Endothelial cell (in vitro differentiated cells): ENCODE measurements around the gene C1RL. TPM values are rescaled to one million over a fixed set of nuclear protein-coding genes. Genes with fewer than 3 reads are reported as not detected.
"Not testable (repeated sequence)": the region's sequence is repeated elsewhere in the genome, so short reads cannot be mapped to it uniquely, and the experiment has no call there.

Source experiments
- DNase-seq: peaks from one replicate; pipeline ENCODE4 v3.0.0; 2021; ENCODE audit warnings: low spot score
- H3K27ac Mint-ChIP-seq: one replicate; pipeline ENCODE4 v1.8.0; 2021; ENCODE audit warnings: mixed read lengths, inconsistent platforms; ENCODE audit not compliant: unreplicated experiment
- H3K27me3 Mint-ChIP-seq: one replicate; pipeline ENCODE4 v1.8.0; 2021; ENCODE audit warnings: mild to moderate bottlenecking, moderate library complexity, mixed read lengths, inconsistent platforms; ENCODE audit not compliant: unreplicated experiment
- H3K36me3 Mint-ChIP-seq: one replicate; pipeline ENCODE4 v1.8.0; 2021; ENCODE audit warnings: mild to moderate bottlenecking, low read depth, mixed read lengths, inconsistent platforms; ENCODE audit not compliant: unreplicated experiment
- H3K4me1 Mint-ChIP-seq: one replicate; pipeline ENCODE4 v1.8.0; 2021; ENCODE audit warnings: mild to moderate bottlenecking, mixed read lengths, inconsistent platforms; ENCODE audit not compliant: unreplicated experiment
- H3K4me3 Mint-ChIP-seq: one replicate; pipeline ENCODE4 v1.8.0; 2021; ENCODE audit warnings: mild to moderate bottlenecking, mixed read lengths, inconsistent platforms; ENCODE audit not compliant: unreplicated experiment
- H3K9me3 Mint-ChIP-seq: one replicate; pipeline ENCODE4 v1.8.0; 2021; ENCODE audit warnings: mixed read lengths, inconsistent platforms; ENCODE audit not compliant: unreplicated experiment
- total RNA-seq: library from RNA; stranded (reverse); fragmentation: NEBNext Ultra II Directional; extraction: Animal tissue kit (Norgen Biotek cat#: 25700); gene quantifications from one replicate; pipeline ENCODE4 v1.2.1, GENCODE V29; 2021; ENCODE audit not compliant: unreplicated experiment
- TF ChIP-seq, protein P1 (sequence below): fragments of 200-600 bp; sonication (generic); IDR thresholded peaks from one replicate; pipeline ENCODE4 v1.5.0; 2021; ENCODE audit warnings: antibody characterized with exemption; ENCODE audit not compliant: unreplicated experiment

C1RL gene
- total RNA-seq, 1 donor from 2014 or later: 62.3 TPM

DNA sequence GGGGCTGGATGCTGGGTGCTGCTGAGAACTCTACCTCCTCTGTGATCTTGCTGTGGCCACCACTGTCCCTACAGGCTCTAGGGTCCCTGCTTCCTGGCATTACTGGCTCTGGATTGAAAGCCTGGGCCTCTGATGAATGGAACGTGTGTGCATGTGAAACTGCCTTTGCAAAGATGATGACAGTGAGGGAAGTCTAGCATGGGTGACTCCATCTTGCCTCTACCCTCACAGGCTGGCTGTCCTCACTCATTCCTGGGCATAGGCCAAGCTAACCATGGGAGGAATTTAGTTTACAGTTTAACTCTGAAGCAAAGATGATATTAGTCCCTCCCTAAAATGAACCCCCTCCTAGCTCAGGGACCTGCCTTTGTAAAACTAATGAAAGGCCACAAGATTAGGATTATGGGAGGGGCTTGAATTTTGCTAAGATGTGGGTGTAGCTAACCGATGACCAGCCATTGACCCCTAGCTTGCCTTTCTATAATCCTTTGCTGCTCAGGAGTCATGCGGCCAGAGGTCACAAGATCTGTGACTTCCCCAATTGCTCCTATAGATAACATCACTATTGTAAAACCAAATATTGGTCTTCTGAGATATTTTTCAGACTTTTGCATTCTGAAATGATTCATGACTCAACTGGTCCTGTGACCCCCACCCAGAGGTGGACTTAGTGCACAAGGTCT lies 50.7 kb downstream of the C1RL start:
- H3K36me3 Mint-ChIP-seq: no peaks in the 10 kb centered on the region
- no peak overlapping the region for H3K4me3 Mint-ChIP-seq
- H3K4me1 Mint-ChIP-seq: peaks cover 12% of the 10 kb centered on the region
- DNase-seq: no peak
- H3K27ac Mint-ChIP-seq: no peak overlapping the region
- H3K27me3 Mint-ChIP-seq: peaks cover 2% of the 10 kb centered on the region
- H3K9me3 Mint-ChIP-seq: no peaks in the 10 kb centered on the region
- TF ChIP-seq, protein P1, sequence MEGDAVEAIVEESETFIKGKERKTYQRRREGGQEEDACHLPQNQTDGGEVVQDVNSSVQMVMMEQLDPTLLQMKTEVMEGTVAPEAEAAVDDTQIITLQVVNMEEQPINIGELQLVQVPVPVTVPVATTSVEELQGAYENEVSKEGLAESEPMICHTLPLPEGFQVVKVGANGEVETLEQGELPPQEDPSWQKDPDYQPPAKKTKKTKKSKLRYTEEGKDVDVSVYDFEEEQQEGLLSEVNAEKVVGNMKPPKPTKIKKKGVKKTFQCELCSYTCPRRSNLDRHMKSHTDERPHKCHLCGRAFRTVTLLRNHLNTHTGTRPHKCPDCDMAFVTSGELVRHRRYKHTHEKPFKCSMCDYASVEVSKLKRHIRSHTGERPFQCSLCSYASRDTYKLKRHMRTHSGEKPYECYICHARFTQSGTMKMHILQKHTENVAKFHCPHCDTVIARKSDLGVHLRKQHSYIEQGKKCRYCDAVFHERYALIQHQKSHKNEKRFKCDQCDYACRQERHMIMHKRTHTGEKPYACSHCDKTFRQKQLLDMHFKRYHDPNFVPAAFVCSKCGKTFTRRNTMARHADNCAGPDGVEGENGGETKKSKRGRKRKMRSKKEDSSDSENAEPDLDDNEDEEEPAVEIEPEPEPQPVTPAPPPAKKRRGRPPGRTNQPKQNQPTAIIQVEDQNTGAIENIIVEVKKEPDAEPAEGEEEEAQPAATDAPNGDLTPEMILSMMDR: no peak

DNA sequence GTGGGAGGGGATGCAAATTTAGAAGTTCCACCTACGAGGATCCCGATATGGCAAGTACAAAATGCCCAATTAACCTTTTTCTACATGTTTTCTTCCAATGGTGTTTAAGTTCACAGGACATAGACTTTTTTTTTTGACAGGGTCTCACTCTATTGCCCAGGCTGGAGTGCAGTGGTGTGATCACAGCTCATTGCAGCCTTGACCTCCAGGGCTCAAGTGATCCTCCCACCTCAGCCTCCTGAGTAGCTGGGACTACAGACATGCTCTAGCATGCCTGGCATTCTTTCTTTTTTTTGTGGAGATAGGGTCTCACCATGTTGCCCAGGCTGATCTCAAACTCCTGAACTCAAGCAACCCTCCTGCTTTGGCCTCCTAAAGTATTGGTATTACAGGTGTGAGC lies 53.3 kb downstream of the C1RL start:
- not testable (repeated sequence) for H3K27me3 Mint-ChIP-seq, H3K4me3 Mint-ChIP-seq, DNase-seq, H3K4me1 Mint-ChIP-seq, H3K27ac Mint-ChIP-seq, H3K36me3 Mint-ChIP-seq, H3K9me3 Mint-ChIP-seq

DNA sequence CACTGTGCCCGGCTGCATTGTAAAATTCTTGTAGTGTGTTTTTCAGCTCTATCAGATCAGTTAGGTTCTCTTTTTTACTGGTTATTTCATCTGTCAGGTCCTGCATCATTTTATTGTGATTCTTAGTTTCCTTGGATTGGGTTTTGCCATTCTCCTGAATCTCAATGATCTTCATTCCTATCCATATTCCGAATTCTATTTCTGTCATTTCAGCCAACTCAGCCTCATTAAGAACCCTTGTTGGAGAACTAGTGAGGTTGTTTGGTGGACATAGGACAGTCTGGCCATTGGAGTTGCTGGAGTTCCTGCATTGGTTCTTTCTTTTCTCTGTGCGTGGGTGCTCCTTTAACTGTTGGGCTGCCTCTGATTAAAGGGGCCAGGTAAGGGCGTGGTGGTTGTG lies 54.1 kb downstream of the C1RL start:
- no peak for DNase-seq
- TF ChIP-seq, protein P1: no peak
- Mint-ChIP-seq H3K36me3 (no peaks in the 10 kb centered on the region), H3K27me3 (peaks cover 7% of the 10 kb centered on the region), H3K27ac (no peak overlapping the region), H3K4me3 (no peak overlapping the region), H3K9me3 (no peaks in the 10 kb centered on the region), H3K4me1 (no peaks in the 10 kb centered on the region)

DNA sequence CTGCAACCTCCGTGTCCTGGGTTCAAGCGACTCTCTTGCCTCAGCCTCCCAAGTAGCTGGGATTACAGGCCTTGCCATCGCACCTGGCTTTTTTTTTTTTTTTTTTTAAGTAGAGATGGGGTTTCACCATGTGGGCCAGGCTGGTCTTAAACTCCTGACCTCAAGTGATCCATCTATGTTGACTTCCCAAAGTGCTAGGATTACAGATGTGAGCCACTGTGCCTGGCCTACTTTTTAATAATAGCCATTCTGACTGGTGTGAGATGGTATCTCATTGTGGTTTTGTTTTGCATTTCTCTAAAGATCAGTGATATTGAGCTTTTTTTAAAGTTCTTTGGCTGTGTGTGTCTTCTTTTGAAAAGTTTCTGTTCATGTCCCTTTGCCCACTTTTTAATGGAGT lies 59.0 kb downstream of the C1RL start:
- not testable (repeated sequence) for DNase-seq, H3K9me3 Mint-ChIP-seq, H3K27ac Mint-ChIP-seq, H3K36me3 Mint-ChIP-seq, H3K27me3 Mint-ChIP-seq, H3K4me3 Mint-ChIP-seq
- peaks cover 19% of the 10 kb centered on the region for H3K4me1 Mint-ChIP-seq

DNA sequence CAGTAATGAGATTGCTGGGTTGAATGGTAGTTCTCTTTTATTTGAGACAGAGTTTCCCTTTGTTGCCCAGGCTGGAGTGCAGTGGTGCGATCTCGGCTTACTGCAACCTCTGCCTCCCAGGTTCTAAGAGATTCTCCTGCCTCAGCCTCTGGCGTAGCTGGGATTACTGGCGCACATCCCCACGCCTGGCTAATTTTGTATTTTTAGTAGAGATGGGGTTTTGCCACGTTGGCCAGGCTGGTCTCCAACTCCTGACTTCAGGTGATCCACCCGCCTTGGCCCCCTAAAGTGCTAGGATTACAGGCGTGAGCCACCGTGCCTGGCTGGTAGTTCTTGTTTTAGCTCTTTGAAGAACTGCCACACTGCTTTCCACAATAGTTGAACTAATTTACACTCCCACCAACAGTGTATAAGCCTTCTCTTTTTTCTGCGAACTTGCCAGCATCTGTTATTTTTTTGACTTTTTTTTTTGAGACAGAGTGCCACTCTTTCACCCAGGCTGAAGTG lies 59.5 kb downstream of the C1RL start:
- H3K4me3 Mint-ChIP-seq, H3K9me3 Mint-ChIP-seq, DNase-seq, H3K27me3 Mint-ChIP-seq, H3K36me3 Mint-ChIP-seq, H3K27ac Mint-ChIP-seq: not testable (repeated sequence)
- peaks cover 19% of the 10 kb centered on the region for H3K4me1 Mint-ChIP-seq

DNA sequence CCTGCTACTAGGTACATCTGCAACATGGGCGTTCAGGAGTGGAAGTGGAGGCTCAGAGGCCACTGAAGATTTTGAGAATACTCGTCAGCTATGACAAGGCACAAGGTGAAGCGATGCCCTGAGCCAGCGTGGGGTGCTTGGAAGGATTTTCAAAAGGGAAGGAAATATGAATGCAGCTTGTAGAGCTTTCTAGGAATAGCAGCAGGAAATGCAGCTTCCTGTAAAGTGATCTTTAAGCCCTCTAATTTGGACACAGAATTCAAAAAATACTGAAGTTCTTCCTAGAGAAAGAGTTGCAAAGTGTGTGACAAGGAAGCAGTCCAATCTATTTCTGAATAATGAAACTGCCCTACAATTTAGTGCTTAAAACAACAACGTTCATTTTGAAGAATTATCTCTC lies 61.7 kb downstream of the C1RL start:
- H3K4me1 Mint-ChIP-seq: peaks cover 19% of the 10 kb centered on the region
- DNase-seq: no peak
- H3K36me3 Mint-ChIP-seq: no peaks in the 10 kb centered on the region
- peaks cover 5% of the 10 kb centered on the region for H3K27me3 Mint-ChIP-seq
- no peak overlapping the region for H3K4me3 Mint-ChIP-seq
- H3K9me3 Mint-ChIP-seq: no peaks in the 10 kb centered on the region
- no peak overlapping the region for H3K27ac Mint-ChIP-seq
- TF ChIP-seq, protein P1: no peak
